Effector CD8-positive, alpha-beta T cell (primary cell): Measurements from ENCODE around the gene ATAD3B.

Source experiments
- DNase-seq: peaks from one replicate; lab custom pipeline; 2025; lab: John Stamatoyannopoulos, UW

The ATAD3B gene

DNA sequence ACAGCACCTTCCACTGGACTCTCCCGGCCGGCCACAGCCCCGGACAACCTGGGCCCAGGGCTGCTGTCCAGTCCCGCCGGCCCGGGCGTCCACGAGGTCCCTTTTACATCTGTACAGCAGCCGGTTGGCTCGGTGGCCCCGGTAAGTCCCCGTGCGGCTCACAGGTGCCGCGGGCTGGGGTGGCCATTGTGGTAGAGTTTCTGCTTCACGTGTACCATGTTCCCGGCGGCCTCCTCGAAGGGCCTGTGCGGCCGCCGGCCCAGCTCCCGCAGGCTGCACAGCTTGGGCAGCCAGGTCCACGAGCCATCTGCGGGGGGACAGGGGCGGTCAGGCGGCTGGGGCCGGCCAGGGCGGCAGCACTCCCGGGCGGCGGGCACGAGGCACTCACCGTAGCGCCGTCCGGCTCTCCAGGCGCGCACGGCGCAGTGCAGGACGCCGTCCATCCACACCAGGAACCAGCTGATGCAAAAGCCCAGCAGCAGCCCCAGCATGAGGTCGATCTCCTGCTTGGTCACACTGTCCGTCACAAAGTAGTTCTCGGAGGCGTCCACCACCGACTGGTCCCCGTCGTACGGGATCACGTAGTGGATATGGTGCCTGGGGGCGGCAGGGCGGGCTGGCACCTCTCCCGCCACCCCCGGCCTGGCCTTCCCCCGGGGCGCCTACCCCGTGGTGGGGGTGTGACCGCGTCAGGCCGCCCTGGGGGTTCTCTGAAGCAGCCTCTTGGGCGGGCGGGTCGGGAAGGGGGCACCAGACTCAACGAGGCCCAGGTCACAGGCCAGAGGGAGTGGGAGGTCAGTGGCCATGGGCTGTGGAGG lies 63.8 kb downstream of the ATAD3B start:
- no peak for DNase-seq

- no peak for DNase-seq
These were observed 64.7 kb downstream of the ATAD3B start for GRCh38 chr1:1536019-1536937.

DNA sequence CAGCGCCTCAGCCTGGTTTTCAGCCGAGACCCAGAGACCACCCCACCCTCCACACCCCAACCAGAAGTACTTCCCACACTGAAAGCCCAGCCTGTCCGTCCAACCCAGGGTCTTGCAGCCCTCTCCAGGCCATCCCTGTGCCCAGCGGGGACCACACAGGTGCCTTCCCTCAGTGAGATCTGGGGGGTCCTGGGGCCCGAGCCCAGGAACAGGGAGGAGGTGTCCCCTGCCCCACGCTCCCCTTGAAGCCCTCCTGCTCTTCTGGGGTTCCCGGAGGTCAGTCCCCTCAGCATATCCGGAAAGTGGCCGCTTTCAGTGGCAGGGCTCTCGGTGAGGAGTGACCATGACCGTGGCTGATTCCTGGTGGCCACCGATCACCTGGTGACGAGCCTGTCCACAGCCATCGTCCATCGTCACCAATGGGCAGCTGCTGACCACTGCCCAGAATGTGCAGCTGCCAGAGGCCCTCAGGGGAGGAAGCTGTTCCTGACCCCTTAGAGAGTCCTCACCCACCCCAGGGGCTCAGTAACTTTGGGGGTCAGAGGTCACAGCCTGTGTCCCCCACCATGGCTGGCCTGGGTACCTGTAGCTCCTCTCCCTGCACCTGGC lies 65.5 kb downstream of the ATAD3B start:
- no peak for DNase-seq

DNA sequence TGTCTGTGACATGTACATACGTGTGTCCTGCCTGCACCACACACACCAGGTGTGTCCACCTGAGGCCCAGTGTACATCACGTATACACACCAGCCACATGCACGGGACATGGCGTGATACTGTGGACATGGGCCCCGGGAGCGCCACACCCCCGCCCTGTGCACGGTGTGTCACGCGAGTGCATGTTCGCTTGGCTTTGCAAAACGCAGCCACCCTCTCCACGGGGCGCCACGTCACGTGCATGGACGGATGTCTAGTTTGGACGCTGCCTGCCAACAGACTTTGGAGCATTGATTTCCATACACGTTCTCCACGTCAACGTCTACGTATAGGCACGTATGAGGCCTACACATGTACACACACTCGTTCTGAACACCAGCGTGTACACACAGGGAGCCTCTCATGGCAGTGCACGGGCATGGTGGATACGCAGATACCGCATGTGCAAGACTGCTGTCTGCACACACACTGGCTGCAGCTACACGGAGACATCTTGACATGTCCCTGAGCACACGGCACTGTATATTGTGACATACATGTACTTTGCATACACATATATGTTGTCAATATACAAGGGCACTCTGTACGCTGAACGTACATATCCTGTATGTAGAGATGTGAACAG lies 66.2 kb downstream of the ATAD3B start:
- DNase-seq = no peak

- DNase-seq = no peak
These were observed 66.8 kb downstream of the ATAD3B start for GRCh38 chr1:1538334-1538733.

- DNase-seq = no peak
These were observed 67.4 kb downstream of the ATAD3B start for GRCh38 chr1:1538989-1539309.

GRCh38 chr1:1539310-1540089 lies 67.9 kb downstream of the ATAD3B start:
- DNase-seq = no peak

- peak; percentile 10 for DNase-seq
These were observed 68.7 kb downstream of the ATAD3B start, which contains the start of gene TMEM240 for GRCh38 chr1:1540090-1540817. Gene TMEM240 (minus strand): TSS chr1:1540624. CDS start chr1:1540346, 278 bp downstream.

GRCh38 chr1:1540818-1541628 lies 69.5 kb downstream of the ATAD3B start:
- no peak for DNase-seq

DNA sequence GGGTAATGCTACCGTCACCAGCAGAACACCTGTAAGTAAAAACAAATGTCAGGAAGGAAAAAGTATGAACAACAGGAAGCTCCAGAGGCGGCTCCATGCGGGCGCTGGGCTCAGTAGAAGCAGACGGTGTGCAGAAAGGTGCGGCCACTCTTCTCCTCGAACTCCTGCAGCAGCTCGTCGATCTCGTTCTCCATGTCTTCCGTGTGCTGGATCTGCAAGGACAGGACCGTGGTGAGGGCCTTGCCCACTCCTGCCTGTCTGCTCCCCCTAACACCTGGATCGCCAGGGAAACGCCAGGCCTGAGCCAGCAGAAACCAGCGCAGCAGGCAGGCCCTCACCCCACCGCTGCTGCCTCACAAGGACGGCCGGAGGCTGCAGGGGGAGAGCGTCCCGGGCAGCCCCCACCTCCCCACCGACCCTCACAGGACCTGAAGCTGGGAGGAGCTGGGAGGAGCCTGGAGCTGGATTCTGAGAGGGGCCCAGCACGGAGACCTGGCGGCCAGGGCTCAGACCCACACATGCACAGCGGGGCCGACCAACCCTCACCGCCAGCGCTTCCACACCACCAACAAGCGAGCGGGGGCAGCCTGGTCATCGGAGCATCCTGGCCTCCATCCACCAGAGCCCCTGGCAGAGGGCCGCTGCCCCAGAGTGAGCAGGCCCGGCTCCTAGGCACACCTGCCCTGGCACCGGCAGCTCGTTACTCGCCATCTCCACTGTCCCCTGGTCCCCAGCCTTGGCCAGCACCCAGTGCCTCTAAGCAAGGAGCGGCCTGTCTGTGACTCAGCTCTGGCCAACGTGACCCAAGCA lies 70.6 kb downstream of the ATAD3B start:
- DNase-seq = no peak

GRCh38 chr1:1542766-1543705 lies 71.5 kb downstream of the ATAD3B start:
- no peak for DNase-seq

DNA sequence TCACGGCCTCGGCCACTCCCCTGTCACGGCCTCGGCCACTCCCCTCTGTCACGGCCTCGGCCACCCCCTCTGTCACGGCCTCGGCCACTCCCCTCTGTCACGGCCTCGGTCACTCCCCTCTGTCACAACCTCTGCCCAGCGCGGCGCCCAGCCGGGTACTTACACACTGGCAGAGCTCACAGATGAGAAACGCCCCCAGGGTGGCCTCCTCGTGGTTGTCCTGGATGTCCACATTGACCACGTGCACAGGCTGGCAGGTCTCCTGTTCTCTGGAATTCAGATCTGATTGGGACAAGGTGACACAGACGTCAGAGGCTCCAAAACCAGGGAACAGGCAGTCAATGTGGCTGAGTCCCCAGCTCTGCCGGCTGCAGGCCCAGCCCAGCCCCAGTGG lies 72.1 kb downstream of the ATAD3B start:
- no peak for DNase-seq

DNA sequence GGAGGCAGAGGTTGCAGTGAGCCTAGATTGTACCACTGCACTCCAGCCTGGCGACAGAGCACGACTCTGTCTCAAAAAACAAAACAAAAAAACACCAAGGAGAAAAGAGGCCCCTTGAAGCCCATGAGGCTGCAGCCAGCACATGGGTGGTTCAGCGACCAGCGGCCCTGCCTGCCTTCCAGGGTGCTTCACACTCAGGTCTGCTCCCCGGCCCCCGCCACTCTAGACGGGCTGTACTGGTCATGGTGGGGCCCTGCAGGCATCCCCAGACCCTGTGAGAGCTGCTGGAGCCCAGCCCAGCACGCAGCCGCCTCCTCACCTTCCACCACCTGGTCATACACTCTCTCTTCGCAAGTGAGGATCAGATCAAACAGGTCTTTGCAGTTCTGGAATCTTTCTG lies 73.0 kb downstream of the ATAD3B start:
- no peak for DNase-seq
